ENCODE data around the gene CRYZ.
A peak's percentile ranks its signal among the peaks of the same experiment; 100 is the strongest.
"Not testable (repeated sequence)": the region's sequence is repeated elsewhere in the genome, so short reads cannot be mapped to it uniquely, and the experiment has no call there.

Gene CRYZ, protein sequence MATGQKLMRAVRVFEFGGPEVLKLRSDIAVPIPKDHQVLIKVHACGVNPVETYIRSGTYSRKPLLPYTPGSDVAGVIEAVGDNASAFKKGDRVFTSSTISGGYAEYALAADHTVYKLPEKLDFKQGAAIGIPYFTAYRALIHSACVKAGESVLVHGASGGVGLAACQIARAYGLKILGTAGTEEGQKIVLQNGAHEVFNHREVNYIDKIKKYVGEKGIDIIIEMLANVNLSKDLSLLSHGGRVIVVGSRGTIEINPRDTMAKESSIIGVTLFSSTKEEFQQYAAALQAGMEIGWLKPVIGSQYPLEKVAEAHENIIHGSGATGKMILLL

DNA sequence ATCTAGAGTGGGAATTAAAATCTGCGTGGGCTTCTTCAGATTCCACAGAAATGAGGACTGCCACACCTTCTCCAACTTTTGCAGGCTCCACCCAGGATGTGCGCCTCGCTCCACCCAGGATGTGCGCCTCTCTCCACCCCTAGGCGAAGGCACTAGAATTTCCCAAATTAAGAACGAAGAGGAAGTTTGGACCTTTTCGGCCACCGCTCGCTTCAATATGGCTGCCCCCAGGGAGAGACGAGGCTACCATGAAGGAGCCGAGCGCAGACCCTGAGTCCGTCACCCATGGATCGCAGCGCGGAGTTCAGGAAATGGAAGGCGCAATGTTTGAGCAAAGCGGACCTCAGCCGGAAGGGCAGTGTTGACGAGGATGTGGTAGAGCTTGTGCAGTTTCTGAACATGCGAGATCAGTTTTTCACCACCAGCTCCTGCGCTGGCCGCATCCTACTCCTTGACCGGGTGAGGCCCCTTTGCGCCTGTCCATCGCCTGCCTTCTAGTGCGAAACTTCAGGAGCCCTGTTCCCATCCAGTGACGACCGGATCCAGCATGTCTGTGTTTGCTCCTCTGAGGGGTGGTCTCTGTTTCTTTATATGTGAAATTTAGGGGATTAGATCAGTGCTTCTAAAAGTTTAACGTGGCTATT, at the start of gene CRYZ, which contains the start of gene TYW3:
CRYZ (minus strand) TSS at position 91 of the 644 bp plus-strand sequence. CDS start 8,229 bp downstream, outside the sequence.
TYW3 (plus strand) TSS at position 193 of the 644 bp plus-strand sequence; CDS start at position 286, 93 bp downstream.
- peak; percentile 94 for DNase-seq (ENCODE audit: low spot score)

DNA sequence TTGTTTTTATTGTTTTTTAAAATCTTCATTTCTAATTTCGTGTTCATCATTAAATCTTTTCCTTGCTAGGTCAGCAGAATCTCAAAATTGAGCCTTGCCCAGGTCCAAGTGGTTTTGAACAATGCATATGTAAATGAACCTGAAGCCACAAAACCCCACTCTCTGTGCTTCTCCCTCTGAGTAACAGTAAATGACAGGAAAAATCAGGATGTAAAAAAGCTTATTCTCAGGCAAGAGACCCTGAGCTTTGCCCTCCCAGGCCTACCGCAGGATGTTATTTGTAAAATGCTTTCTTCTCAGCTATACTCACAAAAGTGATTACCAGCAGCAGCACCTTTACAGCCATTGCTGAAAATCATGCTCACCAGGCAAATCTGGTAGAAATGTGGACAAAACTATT, 47.7 kb upstream of the CRYZ start:
- DNase-seq (ENCODE audit: low spot score): no peak

DNA sequence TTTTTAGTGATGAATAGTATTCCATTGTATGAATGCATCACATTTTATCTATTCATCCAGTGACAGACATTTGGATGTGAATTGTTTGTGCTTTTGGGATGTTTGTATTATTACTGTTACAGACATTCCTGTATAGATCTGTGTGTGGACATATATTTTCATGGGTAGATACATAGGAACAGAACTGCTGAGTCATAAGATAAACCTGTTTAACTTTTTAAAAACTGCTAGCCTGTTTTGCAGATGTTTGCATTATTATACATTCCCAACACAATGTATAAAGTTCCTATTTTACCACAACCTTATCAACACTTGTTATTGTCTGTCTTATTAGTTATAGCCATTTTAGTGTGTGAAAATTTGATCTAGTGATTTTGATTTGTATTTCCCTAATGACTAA, 46.9 kb upstream of the CRYZ start:
- DNase-seq (ENCODE audit: low spot score): no peak

DNA sequence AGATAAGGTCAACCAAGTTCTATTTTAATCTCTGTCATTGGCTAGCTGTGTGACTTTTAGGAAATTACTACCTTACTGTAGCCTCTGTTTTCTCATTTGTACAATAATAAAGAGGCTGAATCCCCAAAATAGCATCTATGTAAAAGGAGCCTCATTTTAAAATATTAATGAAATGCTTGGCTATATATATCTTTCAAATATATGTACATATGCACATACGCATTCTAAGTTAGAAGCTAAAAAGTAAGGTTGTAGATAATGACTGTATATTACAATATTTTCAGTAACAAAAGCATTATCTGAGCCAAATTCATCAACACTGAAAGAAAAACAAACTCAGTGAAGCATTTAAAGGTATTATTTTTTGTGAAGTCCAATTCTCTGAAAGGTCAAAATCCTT, 44.7 kb upstream of the CRYZ start:
- DNase-seq (ENCODE audit: low spot score): no peak

DNA sequence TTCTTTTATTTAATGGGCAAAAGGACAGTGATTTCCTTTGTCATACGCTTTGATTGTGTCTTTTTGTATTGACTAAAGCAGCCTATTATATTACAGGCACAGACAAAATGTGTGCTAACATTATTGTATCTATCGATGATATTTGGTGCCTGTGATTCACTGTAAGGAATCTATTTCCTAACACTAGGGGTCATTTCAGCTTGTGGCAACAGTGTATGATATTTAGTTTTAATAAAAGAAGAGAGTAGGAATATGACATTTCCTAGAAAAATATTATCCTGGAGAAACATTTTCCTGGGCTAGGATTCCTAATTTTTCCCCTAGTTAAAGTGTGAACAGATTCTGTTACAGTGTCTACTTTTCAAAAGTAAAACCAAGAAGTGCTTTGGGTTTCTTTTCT, 42.9 kb upstream of the CRYZ start:
- no peak for DNase-seq (ENCODE audit: low spot score)

DNA sequence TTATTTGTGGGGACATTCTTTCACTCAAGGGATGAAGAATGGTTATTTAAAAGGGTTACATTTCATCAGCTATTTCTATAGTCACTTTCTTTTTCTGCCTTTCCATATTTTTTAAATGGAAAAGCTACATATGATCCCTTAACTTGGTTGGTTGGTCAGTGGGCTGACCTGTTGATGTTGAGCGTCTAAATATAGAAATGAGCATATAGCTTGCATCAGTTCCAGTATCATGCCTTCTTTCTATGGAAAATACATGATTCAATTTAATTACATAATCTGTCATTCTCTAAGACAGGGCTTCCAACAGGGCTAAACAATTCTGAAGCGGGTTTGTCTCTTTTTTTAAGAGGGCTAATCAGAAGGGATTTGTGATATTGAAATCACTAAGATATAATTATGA, 40.7 kb upstream of the CRYZ start:
- DNase-seq (ENCODE audit: low spot score): no peak

DNA sequence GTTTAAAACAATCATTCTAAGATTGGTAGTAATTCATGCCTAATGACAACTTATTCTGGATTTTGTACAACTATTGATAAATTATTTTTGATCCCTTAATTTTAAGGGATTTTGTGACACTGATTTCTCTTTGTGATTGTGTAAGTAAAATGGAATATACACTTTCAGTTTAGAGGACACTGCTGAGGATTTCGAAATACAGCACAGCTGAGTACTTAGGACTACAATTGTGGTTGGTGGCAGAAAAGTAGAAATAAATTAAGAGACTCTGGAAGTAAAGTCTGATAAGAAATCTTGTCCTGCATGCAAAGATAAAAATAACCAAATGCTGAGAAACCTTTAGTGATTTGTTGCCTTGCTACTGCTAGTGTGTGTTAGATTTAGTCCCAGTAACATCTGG, 40.1 kb upstream of the CRYZ start:
- no peak for DNase-seq (ENCODE audit: low spot score)

DNA sequence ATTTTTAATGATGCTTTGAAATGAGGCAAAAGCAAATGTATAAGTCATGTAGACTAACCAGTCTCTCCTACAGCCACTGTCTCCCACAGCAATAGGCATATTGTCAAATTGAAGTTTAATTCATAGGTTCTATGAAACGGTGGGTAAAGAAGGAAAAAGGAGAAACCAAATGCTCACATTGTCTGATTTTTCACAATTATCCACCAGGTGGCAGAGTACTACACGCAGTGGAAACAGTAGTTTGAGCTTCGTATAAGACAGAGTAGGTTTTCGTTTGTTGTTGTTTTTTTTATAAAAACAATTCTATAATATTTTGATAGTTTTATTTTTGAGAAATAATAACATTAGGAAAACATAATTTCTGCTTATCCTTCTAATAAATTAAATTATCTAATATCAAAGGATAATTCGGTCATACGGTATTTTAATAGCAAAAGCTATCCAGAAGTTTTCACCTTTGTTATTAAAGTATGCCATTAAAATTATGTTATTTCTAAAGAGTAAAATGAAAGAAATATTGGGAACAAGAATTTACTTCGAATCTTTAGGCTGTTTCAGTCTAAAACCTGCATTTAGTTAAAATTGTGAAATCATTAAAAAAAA, 39.2 kb upstream of the CRYZ start:
- peak; percentile 74 for DNase-seq (ENCODE audit: low spot score)

DNA sequence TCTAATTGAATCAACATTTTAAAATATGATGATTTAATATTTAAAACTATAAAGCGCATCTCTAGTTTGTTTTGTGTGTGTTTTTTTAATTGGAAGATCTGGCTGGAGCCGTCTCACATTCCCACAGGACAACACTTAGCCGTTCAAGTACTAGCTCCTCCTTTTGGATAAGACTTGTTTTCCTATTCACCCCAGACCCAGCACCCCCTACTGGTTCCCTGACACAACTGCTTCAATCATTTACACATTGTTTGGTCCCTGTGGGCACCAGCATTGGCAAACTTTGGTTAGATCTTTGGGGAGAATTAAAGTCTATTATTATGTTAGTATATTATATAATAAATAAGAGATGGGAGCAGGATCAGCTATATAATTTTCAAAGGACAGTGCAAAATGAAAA, 34.6 kb upstream of the CRYZ start:
- no peak for DNase-seq (ENCODE audit: low spot score)

DNA sequence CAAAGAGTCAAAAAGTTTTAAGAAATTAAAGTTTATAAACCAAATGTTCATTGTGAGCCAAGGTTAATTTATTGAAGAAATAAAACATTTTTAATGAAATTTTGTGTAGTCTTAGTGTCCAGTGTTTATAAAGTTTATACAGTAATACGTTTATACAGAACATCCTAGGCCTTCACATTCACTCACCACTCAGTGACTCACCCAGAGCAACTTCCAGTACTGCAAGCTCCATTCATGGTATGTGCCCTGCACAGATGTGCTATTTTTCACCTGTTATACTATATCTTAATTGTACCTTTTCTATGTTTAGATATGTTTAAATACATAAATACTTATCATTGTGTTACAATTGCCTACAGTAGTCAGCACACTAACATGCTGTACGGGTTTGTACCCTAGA, 33.7 kb upstream of the CRYZ start:
- no peak for DNase-seq (ENCODE audit: low spot score)

DNA sequence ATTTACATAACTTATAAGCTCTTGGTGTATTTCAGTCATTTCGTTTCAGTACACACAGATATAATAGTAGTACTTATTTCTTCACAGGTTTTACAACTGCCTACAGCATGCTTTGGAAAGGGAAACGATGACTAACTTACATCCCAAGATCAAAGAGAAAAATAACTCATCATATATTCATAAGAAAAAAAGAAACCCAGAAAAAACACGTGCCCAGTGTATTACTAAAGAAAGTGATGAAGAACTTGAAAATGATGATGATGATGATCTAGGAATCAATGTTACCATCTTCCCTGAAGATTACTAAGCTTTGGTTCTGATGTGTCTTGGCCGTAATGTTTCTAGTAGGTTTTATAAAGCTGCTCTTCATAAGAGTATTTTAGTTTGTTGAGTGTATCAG, 31.0 kb upstream of the CRYZ start:
- DNase-seq (ENCODE audit: low spot score): no peak

DNA sequence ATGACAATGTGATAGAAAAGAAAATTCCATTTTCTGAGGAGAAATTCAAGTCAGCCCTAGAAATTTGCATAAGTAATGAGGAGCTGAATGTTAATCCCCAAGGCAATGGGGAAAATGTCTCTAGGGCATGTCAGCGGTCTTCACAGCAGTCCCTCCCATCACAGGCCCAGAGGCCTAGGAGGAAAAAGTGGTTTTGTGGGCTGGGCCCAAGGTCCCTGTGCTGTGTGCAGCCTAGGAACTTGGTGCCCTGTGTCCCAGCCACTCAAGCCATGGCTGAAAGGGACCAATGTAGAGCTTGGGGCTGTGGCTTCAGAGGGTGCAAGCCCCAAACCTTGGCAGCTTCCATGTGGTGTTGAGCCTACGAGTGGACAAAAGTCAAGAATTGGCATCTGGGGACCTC, 23.8 kb upstream of the CRYZ start:
- not testable (repeated sequence) for DNase-seq (ENCODE audit: low spot score)

DNA sequence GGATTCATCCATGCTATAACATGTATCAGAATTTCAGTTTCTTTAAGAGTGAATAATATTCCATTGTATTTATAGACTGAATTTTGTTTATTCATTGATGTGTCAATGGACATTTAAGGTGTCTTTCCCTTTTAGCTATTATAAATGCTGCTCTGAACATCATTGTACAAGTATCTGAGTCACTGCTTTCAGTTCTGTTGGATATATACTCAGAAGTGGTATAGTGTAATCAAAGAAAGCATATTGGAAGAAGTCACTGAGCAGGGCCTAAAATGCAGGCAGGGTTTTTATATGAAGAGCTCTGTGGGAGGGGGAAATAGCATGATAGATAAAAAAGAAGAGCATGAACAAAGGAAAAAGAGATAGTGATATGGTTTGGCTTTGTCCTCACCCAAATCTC, 22.6 kb upstream of the CRYZ start:
- no peak for DNase-seq (ENCODE audit: low spot score)

DNA sequence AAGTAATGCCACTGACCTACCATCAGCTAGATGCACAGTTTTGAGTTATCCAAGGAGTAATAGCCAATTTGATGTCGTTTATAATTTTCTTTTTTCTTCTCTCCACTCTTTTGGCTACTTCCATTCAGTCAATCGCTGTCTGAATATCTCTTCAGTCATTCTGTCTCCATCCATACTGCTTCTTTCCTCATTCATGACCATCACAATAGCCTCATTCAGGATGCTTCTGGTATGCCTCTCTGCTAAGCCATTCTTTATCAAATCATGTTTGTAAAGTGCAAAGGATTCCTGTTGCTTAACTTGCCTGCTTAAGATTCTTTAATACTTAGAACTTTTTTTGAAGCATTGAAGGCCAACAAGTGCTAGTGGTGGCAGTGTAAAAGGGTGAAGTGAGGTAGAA, 20.3 kb upstream of the CRYZ start:
- DNase-seq (ENCODE audit: low spot score): peak; percentile 65

DNA sequence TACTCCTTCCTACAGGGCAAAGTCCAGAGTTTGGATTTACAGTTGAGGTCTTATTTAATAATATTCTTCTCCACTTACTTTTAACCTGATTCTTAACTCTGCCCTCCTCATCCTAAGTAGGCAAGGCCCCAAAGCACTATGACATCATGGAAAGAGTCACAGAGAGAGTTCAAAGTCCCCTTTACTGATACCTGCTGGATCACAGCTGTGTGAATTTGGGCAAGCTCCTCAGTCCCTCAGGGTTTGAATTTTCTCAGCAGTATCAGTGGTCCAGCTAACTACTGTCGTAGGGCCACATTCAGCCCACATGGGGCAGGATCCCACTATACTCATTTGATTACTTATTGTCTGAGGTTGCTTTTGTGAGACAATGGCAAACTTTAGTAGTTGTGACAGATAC, 16.1 kb upstream of the CRYZ start:
- no peak for DNase-seq (ENCODE audit: low spot score)

DNA sequence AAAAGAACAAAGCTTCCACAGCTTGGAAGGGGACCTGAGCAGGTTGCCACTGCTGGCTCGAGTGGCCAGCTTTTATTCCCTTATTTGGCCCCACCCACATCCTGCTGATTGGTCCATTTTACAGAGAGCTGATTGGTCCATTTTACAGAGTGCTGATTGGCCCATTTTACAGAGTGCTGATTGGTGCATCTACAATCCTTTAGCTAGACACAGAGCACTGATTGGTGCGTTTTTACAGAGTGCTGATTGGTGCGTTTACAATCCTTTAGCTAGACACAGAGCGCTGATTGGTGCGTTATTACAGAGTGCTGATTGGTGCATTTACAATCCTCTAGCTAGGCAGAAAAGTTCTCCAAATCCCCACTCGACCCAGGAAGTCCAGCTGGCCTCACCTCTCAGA, 12.4 kb upstream of the CRYZ start:
- not testable (repeated sequence) for DNase-seq (ENCODE audit: low spot score)

DNA sequence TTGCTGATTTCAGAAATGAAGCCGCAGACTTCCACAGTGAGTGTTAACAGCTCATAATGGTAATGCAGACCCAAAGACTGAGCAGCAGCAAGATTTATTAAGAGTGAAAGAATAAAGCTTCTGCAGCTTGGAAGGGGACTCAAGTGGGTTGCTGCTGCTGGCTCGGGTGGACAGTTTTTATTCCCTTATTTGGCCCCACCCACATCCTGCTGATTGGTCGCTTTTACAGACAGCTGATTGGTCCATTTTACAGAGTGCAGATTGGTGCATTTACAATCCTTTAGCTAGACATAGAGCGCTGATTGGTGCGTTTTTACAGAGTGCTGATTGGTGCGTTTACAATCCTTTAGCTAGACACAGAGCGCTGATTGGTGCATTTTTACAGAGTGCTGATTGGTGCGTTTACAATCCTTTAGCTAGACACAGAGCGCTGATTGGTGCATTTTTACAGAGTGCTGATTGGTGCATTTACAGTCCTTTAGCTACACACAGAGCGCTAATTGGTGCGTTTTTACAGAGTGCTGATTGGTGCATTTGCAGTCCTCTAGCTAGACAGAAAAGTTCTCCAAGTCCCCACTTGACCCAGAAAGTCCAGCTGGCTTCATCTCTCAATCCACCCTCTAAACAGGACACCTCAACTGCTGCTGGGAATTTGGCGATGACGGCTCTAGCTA, 7.6 kb upstream of the CRYZ start:
- DNase-seq (ENCODE audit: low spot score): not testable (repeated sequence)

DNA sequence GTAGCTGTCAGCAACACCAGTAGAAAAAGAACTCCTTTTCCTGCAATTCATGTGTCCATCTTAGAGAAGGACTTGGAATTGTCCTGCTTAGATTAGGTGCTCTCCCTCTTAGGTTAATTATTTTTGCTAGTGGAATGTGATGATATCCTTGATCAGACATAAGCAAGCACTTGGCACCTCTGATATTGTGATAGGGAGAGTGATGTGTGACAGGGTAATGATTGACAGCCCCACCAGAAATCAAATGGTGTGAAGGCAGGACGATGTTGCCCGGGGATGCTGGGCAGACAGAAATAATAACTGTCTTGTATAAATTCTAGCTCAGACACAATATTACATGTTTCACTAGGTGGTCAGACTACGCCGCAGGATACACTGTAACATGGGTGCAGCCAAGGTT, 4.5 kb upstream of the CRYZ start:
- DNase-seq (ENCODE audit: low spot score): no peak

DNA sequence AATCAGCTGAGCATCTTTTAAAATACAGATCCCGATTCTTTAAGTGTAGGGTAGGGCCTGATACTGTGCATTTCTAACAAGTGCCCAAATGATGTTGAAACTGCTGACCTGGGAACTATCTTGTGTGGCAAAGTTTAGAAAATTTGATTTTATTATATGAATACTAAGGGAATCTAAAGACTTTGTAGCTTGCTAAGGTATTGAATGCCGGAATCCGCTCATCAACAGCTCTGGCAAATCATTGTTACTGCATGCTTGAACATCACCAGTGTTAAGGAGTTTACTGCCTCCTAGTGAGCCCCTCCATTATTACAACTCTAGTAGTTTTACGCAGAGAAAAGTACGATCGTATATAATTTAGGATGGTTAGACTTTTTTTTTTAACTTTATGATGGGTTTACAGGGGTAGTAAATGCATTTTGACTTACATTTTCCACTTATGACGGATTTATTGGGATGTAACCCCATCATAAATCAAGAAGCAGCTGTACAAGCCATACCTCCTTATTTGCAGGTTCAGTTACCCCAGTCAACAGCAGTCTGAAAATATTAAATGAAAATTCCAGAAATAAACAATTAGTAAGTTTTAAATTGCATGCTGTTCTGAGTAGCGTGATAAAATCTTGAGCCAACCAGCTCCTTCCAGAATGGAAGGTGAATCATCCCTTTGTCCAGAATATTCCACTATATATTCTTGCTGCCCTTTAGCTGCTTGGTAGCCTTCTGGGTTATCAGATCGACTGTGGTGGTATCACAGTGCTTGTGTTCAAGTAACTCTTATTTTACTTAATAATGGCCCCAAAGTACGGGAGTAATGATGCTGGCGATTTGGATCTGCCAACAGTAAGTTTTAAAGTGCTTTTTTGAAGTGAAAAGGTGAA, 994 bp upstream of the CRYZ start:
- DNase-seq (ENCODE audit: low spot score): peak; percentile 90

DNA sequence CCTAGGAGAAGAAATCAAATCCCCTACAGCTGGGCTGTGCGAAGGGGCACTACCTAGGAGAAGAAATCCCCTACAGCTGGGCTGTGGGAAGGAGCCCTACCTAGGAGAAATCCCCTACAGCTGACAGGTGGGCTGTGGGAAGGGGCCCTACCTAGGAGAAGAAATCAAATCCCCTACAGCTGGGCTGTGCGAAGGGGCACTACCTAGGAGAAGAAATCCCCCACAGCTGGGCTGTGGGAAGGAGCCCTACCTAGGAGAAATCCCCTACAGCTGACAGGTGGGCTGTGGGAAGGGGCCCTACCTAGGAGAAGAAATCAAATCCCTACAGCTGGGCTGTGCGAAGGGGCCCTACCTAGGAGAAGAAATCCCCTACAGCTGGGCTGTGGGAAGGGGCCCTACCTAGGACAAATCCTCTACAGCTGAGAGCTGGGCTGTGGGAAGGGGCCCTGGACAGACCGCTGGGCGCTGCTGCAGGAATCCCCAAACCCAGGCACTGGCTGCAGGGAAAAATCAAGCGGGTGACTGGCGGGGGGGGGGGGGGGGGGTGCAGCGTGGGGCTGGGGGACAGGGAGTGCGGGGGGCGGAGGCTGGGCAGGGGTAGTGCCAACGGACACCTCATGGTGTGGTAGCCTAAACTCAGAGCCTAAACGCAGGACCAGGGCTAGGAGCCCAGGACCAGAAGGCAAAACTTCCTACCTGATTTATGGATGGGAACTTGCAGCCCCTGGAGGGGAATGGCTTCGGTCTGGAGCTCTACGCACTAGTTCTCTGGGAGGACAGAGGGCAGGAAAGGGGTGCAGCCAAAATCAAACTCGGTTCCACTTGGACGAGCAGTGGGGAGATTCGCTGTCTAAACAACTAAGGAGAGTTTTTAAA, 541 bp downstream of the CRYZ start:
- not testable (repeated sequence) for DNase-seq (ENCODE audit: low spot score)
